ENCODE results near the gene OR6C6.

OR6C6 gene

GRCh38 chr12:55253281-55253680 lies 43.1 kb downstream of the OR6C6 start:
- FAIRE-seq: no peak
- DNase-seq (ENCODE audit: insufficient read length, low spot score): no peak
- no peak for TF ChIP-seq PAX5 (IDR thresholded peaks at IDR 0.05; ENCODE audit: insufficient read depth, low read length, severe bottlenecking)
- TF ChIP-seq SPI1 (IDR thresholded peaks at IDR 0.05; ENCODE audit: low read depth, low read length): no peak
- TF ChIP-seq POLR2AphosphoS5 (IDR thresholded peaks at IDR 0.05; ENCODE audit: low read depth, low read length): no peak
- no peak for TF ChIP-seq POLR2A (IDR thresholded peaks at IDR 0.05; ENCODE audit: low read depth, low read length)
- TF ChIP-seq TAF1 (IDR thresholded peaks at IDR 0.05; ENCODE audit: low read depth, low read length): no peak
- no peak for TF ChIP-seq POU2F2 (IDR thresholded peaks at IDR 0.05; ENCODE audit: low read depth, low read length)

DNA sequence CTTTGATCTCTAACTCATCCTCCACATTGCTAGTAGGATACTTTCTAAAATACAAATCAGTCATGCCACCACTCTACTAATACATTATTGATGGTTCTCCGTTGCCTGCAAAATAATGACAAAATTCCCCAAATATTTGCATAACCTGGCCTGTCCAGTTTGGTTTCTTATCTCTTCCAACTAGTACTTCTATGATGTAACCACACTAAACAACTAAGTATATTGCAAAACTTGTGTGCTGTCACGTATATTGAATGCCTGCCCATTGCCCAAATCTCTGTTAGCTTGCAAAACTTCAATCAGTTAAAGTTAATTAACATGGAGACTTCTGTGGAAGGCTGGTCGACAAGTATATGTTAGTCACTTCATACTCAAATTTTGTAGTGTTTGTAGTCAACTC lies 45.4 kb downstream of the OR6C6 start:
- DNase-seq (ENCODE audit: insufficient read length, low spot score) (no peak), FAIRE-seq (no peak)

DNA sequence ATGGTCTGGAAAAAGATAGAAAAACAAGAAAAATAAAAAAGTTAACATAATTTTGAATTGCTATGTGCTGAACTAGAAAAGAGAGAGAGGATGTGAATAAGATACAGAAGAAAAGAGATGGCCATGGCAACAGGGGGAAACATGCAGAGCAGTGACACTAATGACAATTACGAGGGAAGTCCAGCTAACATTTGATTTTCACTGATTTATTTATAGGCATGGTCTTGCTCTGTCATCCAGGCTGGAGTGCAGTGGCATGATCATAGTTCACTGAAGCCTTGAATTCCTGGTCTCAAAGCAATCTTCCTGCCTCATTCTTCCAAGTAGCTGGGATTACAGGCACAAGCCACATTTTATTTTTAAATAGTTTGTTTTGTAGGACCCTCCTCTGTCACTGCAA lies 50.2 kb downstream of the OR6C6 start:
- no peak for FAIRE-seq
- no peak for TF ChIP-seq TAF1 (IDR thresholded peaks at IDR 0.05; ENCODE audit: low read depth, low read length)
- no peak for TF ChIP-seq POLR2A (IDR thresholded peaks at IDR 0.05; ENCODE audit: low read depth, low read length)
- no peak for TF ChIP-seq POLR2AphosphoS5 (IDR thresholded peaks at IDR 0.05; ENCODE audit: low read depth, low read length)
- no peak for TF ChIP-seq SPI1 (IDR thresholded peaks at IDR 0.05; ENCODE audit: low read depth, low read length)
- no peak for TF ChIP-seq PAX5 (IDR thresholded peaks at IDR 0.05; ENCODE audit: insufficient read depth, low read length, severe bottlenecking)
- no peak for TF ChIP-seq POU2F2 (IDR thresholded peaks at IDR 0.05; ENCODE audit: low read depth, low read length)

More for the DNA sequence above, 45.4 kb downstream of the OR6C6 start:
- TF ChIP-seq PAX5 (IDR thresholded peaks at IDR 0.05; ENCODE audit: insufficient read depth, low read length, severe bottlenecking) (no peak), POLR2AphosphoS5 (IDR thresholded peaks at IDR 0.05; ENCODE audit: low read depth, low read length) (no peak), POU2F2 (IDR thresholded peaks at IDR 0.05; ENCODE audit: low read depth, low read length) (no peak), SPI1 (IDR thresholded peaks at IDR 0.05; ENCODE audit: low read depth, low read length) (no peak), TAF1 (IDR thresholded peaks at IDR 0.05; ENCODE audit: low read depth, low read length) (no peak), POLR2A (IDR thresholded peaks at IDR 0.05; ENCODE audit: low read depth, low read length) (no peak)

DNA sequence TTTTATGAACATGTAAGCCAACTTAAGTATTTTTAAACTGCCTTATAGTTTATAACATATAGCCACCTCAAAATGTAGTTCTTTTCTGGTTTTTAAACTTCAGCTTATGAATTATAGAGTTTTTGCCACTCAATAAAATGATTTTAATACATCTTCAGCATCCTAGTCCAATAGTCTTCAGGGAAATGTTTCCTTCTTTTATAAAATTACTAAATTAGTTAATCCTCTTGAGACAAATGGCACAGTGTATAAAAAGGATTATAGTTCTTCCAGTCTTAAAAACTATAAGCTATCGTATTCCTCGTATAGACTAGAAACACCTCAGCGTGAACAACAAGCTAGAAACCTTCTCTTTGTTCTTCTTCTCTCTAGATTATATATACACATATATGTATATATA lies 52.1 kb downstream of the OR6C6 start, which contains the start of gene OR6C74:
Gene OR6C74, plus strand, starts transcription at position 301 of the 400 bp plus-strand sequence. CDS start 2,679 bp downstream, outside the sequence.
- DNase-seq (ENCODE audit: insufficient read length, low spot score) (no peak), FAIRE-seq (no peak)
- no peak for TF ChIP-seq POLR2AphosphoS5 (IDR thresholded peaks at IDR 0.05; ENCODE audit: low read depth, low read length)
- TF ChIP-seq TAF1 (IDR thresholded peaks at IDR 0.05; ENCODE audit: low read depth, low read length): no peak
- no peak for TF ChIP-seq SPI1 (IDR thresholded peaks at IDR 0.05; ENCODE audit: low read depth, low read length)

More for the DNA sequence above, 50.2 kb downstream of the OR6C6 start:
- DNase-seq (ENCODE audit: insufficient read length, low spot score): no peak
